Vagina (tissue), 2 donors: ENCODE results near the gene TPCN2.

ENCODE experiments used
- POLR2A ChIP-seq, 2 donors: fragments of 450-650 bp; IDR thresholded peaks; one replicate each; pipeline ENCODE4 v1.6.1; 2017; ENCODE audit warnings: antibody characterized with exemption in 2 of 2, mild to moderate bottlenecking in 2 of 2, moderate library complexity in 2 of 2
- TF ChIP-seq, protein P1 (sequence below), 3 experiments: fragments of 450-650 bp in 2 of 3; fragments of 200-600 bp in 1 of 3; sonication (generic) in 1 of 3; IDR thresholded peaks; one replicate each; pipeline ENCODE4 v1.5.1; 2017 to 2019; ENCODE audit warnings: antibody characterized with exemption in 3 of 3, mild to moderate bottlenecking in 2 of 3, moderate library complexity in 2 of 3

DNA sequence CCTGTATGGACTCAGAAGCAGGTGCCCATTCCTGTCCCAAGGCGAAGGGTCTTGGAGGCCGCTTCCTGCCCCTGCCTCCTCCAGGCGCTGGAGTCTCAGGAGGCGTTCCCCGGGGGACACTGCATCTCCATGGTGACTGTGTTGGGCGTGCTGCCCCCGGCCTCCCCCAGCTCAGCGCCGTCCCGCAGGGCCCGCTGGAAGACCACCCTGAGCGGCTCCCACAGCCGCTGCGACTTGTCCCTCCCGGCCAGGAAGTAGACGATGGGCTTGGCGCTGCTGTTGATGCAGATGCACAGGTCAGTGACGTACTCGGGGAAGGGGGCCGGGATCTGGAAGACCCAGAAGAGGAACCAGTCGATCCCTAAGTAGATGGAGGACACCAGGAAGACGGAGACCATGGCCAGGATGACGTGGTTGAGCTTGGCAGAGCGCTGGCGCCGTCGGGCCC lies 43.5 kb upstream of the TPCN2 start:
- TF ChIP-seq POLR2A (IDR thresholded peaks at IDR 0.05), result no peak
- TF ChIP-seq, protein P1, sequence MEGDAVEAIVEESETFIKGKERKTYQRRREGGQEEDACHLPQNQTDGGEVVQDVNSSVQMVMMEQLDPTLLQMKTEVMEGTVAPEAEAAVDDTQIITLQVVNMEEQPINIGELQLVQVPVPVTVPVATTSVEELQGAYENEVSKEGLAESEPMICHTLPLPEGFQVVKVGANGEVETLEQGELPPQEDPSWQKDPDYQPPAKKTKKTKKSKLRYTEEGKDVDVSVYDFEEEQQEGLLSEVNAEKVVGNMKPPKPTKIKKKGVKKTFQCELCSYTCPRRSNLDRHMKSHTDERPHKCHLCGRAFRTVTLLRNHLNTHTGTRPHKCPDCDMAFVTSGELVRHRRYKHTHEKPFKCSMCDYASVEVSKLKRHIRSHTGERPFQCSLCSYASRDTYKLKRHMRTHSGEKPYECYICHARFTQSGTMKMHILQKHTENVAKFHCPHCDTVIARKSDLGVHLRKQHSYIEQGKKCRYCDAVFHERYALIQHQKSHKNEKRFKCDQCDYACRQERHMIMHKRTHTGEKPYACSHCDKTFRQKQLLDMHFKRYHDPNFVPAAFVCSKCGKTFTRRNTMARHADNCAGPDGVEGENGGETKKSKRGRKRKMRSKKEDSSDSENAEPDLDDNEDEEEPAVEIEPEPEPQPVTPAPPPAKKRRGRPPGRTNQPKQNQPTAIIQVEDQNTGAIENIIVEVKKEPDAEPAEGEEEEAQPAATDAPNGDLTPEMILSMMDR (IDR thresholded peaks at IDR 0.05), result no peak
